ENCODE results near the gene INHBC. TPM values are rescaled to one million over a fixed set of nuclear protein-coding genes. Genes with fewer than 3 reads are reported as not detected.
A peak's percentile ranks its signal among the peaks of the same experiment; 100 is the strongest.
"Not testable (repeated sequence)": the region's sequence is repeated elsewhere in the genome, so short reads cannot be mapped to it uniquely, and the experiment has no call there.

INHBC gene
- total and polyA plus RNA-seq, 8 donors, result 0.37 TPM; not detected in 7

- TF ChIP-seq EP300 (IDR thresholded peaks at IDR 0.05) (no peak), POLR2AphosphoS5 (IDR thresholded peaks at IDR 0.05) (no peak), CTCF (IDR thresholded peaks at IDR 0.05) (no peak), POLR2A (IDR thresholded peaks at IDR 0.05) (no peak)
- intact Hi-C loops (cut with DNase I; ENCODE audit: low total_unique reads), result no loop called here
- H3K36me3 ChIP-seq, result peaks cover 26 to 45% (median 43%) of the 10 kb centered on the region in 4 donors
- peak overlapping the region in 2 of 4 donors; percentile 95 to 99 for H3K4me3 ChIP-seq
- no peaks in the 10 kb centered on the region for H3K9me3 ChIP-seq
- H3K27ac ChIP-seq, result peak overlapping the region in 2 of 5 donors; percentile 12 to 93
- WGBS, 5 donors, result 83 to 89% (median 85%) methylated on average over 5 of the region's 5 CpGs
- no peak for DNase-seq
- peaks cover 0 to 6% (median 0%) of the 10 kb centered on the region in 3 donors for H3K27me3 ChIP-seq
- peaks cover 12 to 29% (median 23%) of the 10 kb centered on the region in 4 donors for H3K4me1 ChIP-seq
Measured at GRCh38 chr12:57489157-57489641, 54.6 kb downstream of the INHBC start.

- Histone ChIP-seq H3K9me3 (no peaks in the 10 kb centered on the region), H3K36me3 (peaks cover 26 to 49% (median 48%) of the 10 kb centered on the region in 4 donors), H3K4me3 (no peak overlapping the region), H3K27me3 (no peaks in the 10 kb centered on the region), H3K4me1 (peaks cover 12 to 29% (median 23%) of the 10 kb centered on the region in 4 donors), H3K27ac (no peak overlapping the region)
- intact Hi-C loops (cut with DNase I; ENCODE audit: low total_unique reads), result no loop called here
- WGBS, 5 donors, result 91 to 98% (median 97%) methylated on average over 4 of the region's 4 CpGs
- no peak for DNase-seq
- no peak for TF ChIP-seq CTCF (IDR thresholded peaks at IDR 0.05)
- no peak for TF ChIP-seq POLR2A (IDR thresholded peaks at IDR 0.05)
- TF ChIP-seq POLR2AphosphoS5 (IDR thresholded peaks at IDR 0.05), result no peak
- no peak for TF ChIP-seq EP300 (IDR thresholded peaks at IDR 0.05)
Measured at GRCh38 chr12:57490126-57490525, 55.5 kb downstream of the INHBC start.

GRCh38 chr12:57491393-57492280 is 57.1 kb downstream of the INHBC start:
- H3K36me3 ChIP-seq, result peaks cover 28 to 64% (median 64%) of the 10 kb centered on the region in 4 donors
- no peak overlapping the region for H3K4me3 ChIP-seq
- WGBS, 5 donors, result 87 to 90% (median 89%) methylated on average over 15 of the region's 15 CpGs
- no peaks in the 10 kb centered on the region for H3K27me3 ChIP-seq
- H3K9me3 ChIP-seq, result no peaks in the 10 kb centered on the region
- TF ChIP-seq POLR2AphosphoS5 (IDR thresholded peaks at IDR 0.05) (no peak), EP300 (IDR thresholded peaks at IDR 0.05) (no peak), CTCF (IDR thresholded peaks at IDR 0.05) (no peak)
- H3K27ac ChIP-seq, result no peak overlapping the region
- peaks cover 12 to 29% (median 23%) of the 10 kb centered on the region in 4 donors for H3K4me1 ChIP-seq
- no peak for DNase-seq
- intact Hi-C loops (cut with DNase I; ENCODE audit: low total_unique reads), result no loop called here

GRCh38 chr12:57495051-57495701 is 60.6 kb downstream of the INHBC start:
- H3K27me3 ChIP-seq; H3K9me3 ChIP-seq; H3K4me3 ChIP-seq; H3K27ac ChIP-seq; DNase-seq; H3K4me1 ChIP-seq; intact Hi-C loops (cut with DNase I; ENCODE audit: low total_unique reads): not testable (repeated sequence)
- WGBS, 5 donors, result 91 to 99% (median 96%) methylated on average over 19 to 45 of the region's 48 CpGs
- peaks cover 43 to 87% (median 84%) of the 10 kb centered on the region in 4 donors for H3K36me3 ChIP-seq

Data from stomach (tissue), 9 donors.